CD14-positive monocyte (primary cell): ENCODE results near the gene PLEKHA7. TPM values are rescaled to one million over a fixed set of nuclear protein-coding genes. Genes with fewer than 3 reads are reported as not detected.

Source experiments
- DNase-seq, 3 donors: peaks; one replicate each; pipeline ENCODE4 v3.0.0-alpha.2; 2011 to 2022
- H2AFZ ChIP-seq: 2 replicates; pipeline ENCODE4 v1.6.0; 2012; ENCODE audit warnings: mild to moderate bottlenecking, low read depth, low read length, inconsistent platforms; ENCODE audit not compliant: insufficient read depth, poor library complexity, severe bottlenecking
- H3K27ac ChIP-seq, 2 donors: 1 replicate in 1 of 2; 2 replicates in 1 of 2; pipeline ENCODE4 v1.5.1; 2012 to 2013; ENCODE audit warnings: low read length in 2 of 2, control low read depth in 1 of 2, inconsistent platforms in 1 of 2, low read depth in 1 of 2, mild to moderate bottlenecking in 1 of 2
- H3K27me3 ChIP-seq, 2 donors: one replicate each; pipeline versions ENCODE4 v1.6.0 to v1.6.1; 2011 to 2013; ENCODE audit warnings: low read length in 2 of 2; ENCODE audit not compliant: control insufficient read depth in 2 of 2, insufficient read depth in 2 of 2
- H3K36me3 ChIP-seq, 2 donors: replicated peaks in 1 of 2; 1 replicate in 1 of 2; 2 replicates in 1 of 2; pipeline versions ENCODE4 v1.5.1 to v1.6.1; 2012 to 2013; ENCODE audit warnings: low read length in 2 of 2, control low read depth in 1 of 2, inconsistent platforms in 1 of 2, mild to moderate bottlenecking in 1 of 2; ENCODE audit not compliant: insufficient read depth in 2 of 2, control insufficient read depth in 1 of 2
- H3K4me1 ChIP-seq, 2 donors: 1 replicate in 1 of 2; 2 replicates in 1 of 2; pipeline versions ENCODE4 v1.5.1 to v1.6.1; 2012 to 2013; ENCODE audit warnings: low read length in 2 of 2, control low read depth in 1 of 2, inconsistent platforms in 1 of 2, mild to moderate bottlenecking in 1 of 2, moderate library complexity in 1 of 2; ENCODE audit not compliant: insufficient read depth in 2 of 2, control insufficient read depth in 1 of 2
- H3K4me2 ChIP-seq: replicated peaks from 2 replicates; pipeline ENCODE3; 2012; ENCODE audit warnings: low read length, moderate library complexity, mild to moderate bottlenecking; ENCODE audit not compliant: poor library complexity, severe bottlenecking; ENCODE audit errors: extremely low read depth
- H3K4me3 ChIP-seq, 3 experiments: fragments of 200-600 bp in 1 of 3; sonication (generic) in 1 of 3; replicated peaks in 1 of 3; 1 replicate in 2 of 3; 2 replicates in 1 of 3; pipeline ENCODE4 v1.5.1; 2011 to 2013; ENCODE audit warnings: low read length in 3 of 3, mild to moderate bottlenecking in 3 of 3, control low read depth in 2 of 3, low read depth in 2 of 3, inconsistent platforms in 1 of 3, moderate library complexity in 1 of 3
- H3K79me2 ChIP-seq: 2 replicates; pipeline ENCODE4 v1.6.0; 2012; ENCODE audit warnings: mild to moderate bottlenecking, control low read depth, inconsistent platforms, low read length, moderate library complexity; ENCODE audit not compliant: insufficient read depth
- H3K9ac ChIP-seq: 2 replicates; pipeline ENCODE4 v1.6.0; 2017; ENCODE audit warnings: low read length, mild to moderate bottlenecking; ENCODE audit not compliant: insufficient read depth, poor library complexity, severe bottlenecking
- H3K9me3 ChIP-seq, 2 donors: replicated peaks in 1 of 2; 1 replicate in 1 of 2; 2 replicates in 1 of 2; pipeline versions ENCODE4 v1.5.1 to v1.6.1; 2012 to 2013; ENCODE audit warnings: low read length in 2 of 2, control low read depth in 1 of 2; ENCODE audit not compliant: control insufficient read depth in 1 of 2, insufficient read depth in 1 of 2
- H4K20me1 ChIP-seq: 2 replicates; pipeline ENCODE4 v1.6.0; 2012; ENCODE audit warnings: mild to moderate bottlenecking, low read length, control low read depth, moderate library complexity; ENCODE audit not compliant: insufficient read depth
- H3K27ac Mint-ChIP-seq, 7 donors: one replicate each; pipeline ENCODE4 v1.8.0; 2020; ENCODE audit warnings: mild to moderate bottlenecking in 7 of 7, mixed read lengths in 7 of 7, moderate library complexity in 6 of 7, inconsistent platforms in 2 of 7
- H3K27me3 Mint-ChIP-seq, 3 donors: one replicate each; pipeline ENCODE4 v1.8.0; 2021 to 2022; ENCODE audit warnings: low read depth in 3 of 3, mild to moderate bottlenecking in 3 of 3, mixed read lengths in 3 of 3, moderate library complexity in 3 of 3, inconsistent platforms in 1 of 3
- H3K36me3 Mint-ChIP-seq, 2 donors: one replicate each; pipeline ENCODE4 v1.8.0; 2020; ENCODE audit warnings: mixed read lengths in 2 of 2, inconsistent platforms in 1 of 2, mild to moderate bottlenecking in 1 of 2
- H3K4me1 Mint-ChIP-seq: one replicate; pipeline ENCODE4 v1.8.0; 2020; ENCODE audit warnings: mild to moderate bottlenecking, mixed read lengths
- H3K4me3 Mint-ChIP-seq, 2 donors: one replicate each; pipeline ENCODE4 v1.8.0; 2020; ENCODE audit warnings: mild to moderate bottlenecking in 2 of 2, mixed read lengths in 2 of 2, moderate library complexity in 1 of 2
- H3K9me3 Mint-ChIP-seq, 7 donors: one replicate each; pipeline ENCODE4 v1.8.0; 2020 to 2022; ENCODE audit warnings: mixed read lengths in 7 of 7, mild to moderate bottlenecking in 6 of 7, moderate library complexity in 6 of 7, inconsistent platforms in 2 of 7
- CTCF ChIP-seq: fragments of 200-600 bp; IDR thresholded peaks from one replicate; pipeline ENCODE4 v1.8.0; 2022; ENCODE audit warnings: antibody characterized with exemption, mild to moderate bottlenecking
- WGBS: methylation state at CpG from one replicate; pipeline ENCODE4 v1.1.5; 2013; ENCODE audit warnings: missing lambda C conversion rate; ENCODE audit not compliant: insufficient coverage; 5-methylcytosine and 5-hydroxymethylcytosine counted together
- intact Hi-C, 2 donors: fragments of 100-400 bp; cut with micrococcal nuclease; formaldehyde crosslinking; loops; one replicate each; pipeline versions ENCODE4 v1.15.0 to v1.15.1; 2023
- polyA plus RNA-seq, 3 donors: library from polyadenylated mRNA; depleted of rRNA in 1 of 3; unstranded in 2 of 3; stranded (reverse) in 1 of 3; fragments of 300-500 nt in 2 of 3; fragments of >200 nt in 1 of 3; fragmentation: Illumina TruSeq in 2 of 3; gene quantifications; 1 replicate in 2 of 3; 2 replicates in 1 of 3; pipeline ENCODE4 v1.2.3, GENCODE V29; 2012 to 2021

The PLEKHA7 gene
- polyA plus RNA-seq, 3 donors, result 0.05 to 0.92 (median 0.22) TPM

GRCh38 chr11:16820324-16821092 is 193.7 kb downstream of the PLEKHA7 start:
- intact Hi-C loops, result no loop called here
- peaks cover 34% of the 10 kb centered on the region for H3K4me1 Mint-ChIP-seq
- no peak overlapping the region for H3K9ac ChIP-seq

GRCh38 chr11:16818284-16818683 is 195.9 kb downstream of the PLEKHA7 start:
- TF ChIP-seq CTCF, result no peak
- Histone ChIP-seq H3K79me2 (no peaks in the 10 kb centered on the region), H3K4me2 (no peak overlapping the region), H3K36me3 (no peaks in the 10 kb centered on the region), H3K4me1 (peaks cover 50 to 53% of the 10 kb centered on the region in 2 donors), H3K4me3 (no peak overlapping the region), H3K9ac (no peak overlapping the region), H3K27ac (no peak overlapping the region), H3K9me3 (no peaks in the 10 kb centered on the region), H3K27me3 (no peaks in the 10 kb centered on the region), H4K20me1 (no peaks in the 10 kb centered on the region), H2AFZ (no peak overlapping the region)
- no peak overlapping the region for H3K27ac Mint-ChIP-seq
- H3K4me1 Mint-ChIP-seq, result peaks cover 56% of the 10 kb centered on the region
- H3K36me3 Mint-ChIP-seq, result no peaks in the 10 kb centered on the region
- peaks cover 0 to 3% (median 0%) of the 10 kb centered on the region in 7 donors for H3K9me3 Mint-ChIP-seq
- peaks cover 0 to 5% (median 1%) of the 10 kb centered on the region in 3 donors for H3K27me3 Mint-ChIP-seq
- 86% methylated on average over 4 of the region's 4 CpGs for WGBS
- H3K4me3 Mint-ChIP-seq, result no peak overlapping the region
- intact Hi-C loops, result no loop called here
- DNase-seq, result no peak

More at GRCh38 chr11:16820324-16821092, 193.7 kb downstream of the PLEKHA7 start:
- Histone ChIP-seq H2AFZ (peak overlapping the region; percentile 46), H3K4me1 (peaks cover 27 to 31% of the 10 kb centered on the region in 2 donors), H3K27ac (no peak overlapping the region), H3K4me2 (no peak overlapping the region), H3K9me3 (no peaks in the 10 kb centered on the region), H3K79me2 (no peaks in the 10 kb centered on the region), H3K27me3 (no peaks in the 10 kb centered on the region), H3K36me3 (no peaks in the 10 kb centered on the region), H3K4me3 (no peak overlapping the region), H4K20me1 (no peaks in the 10 kb centered on the region)
- Mint-ChIP-seq H3K9me3 (peaks cover 0 to 3% (median 0%) of the 10 kb centered on the region in 7 donors), H3K27me3 (peaks cover 0 to 5% (median 1%) of the 10 kb centered on the region in 3 donors), H3K36me3 (no peaks in the 10 kb centered on the region), H3K4me3 (no peak overlapping the region), H3K27ac (no peak overlapping the region)
- DNase-seq, result peak; percentile 48 to 59 (median 50)
- peak; percentile 94 for TF ChIP-seq CTCF
- WGBS, result 29% methylated on average over 7 of the region's 8 CpGs
